Esophagus (tissue), 2 donors: ENCODE data around the gene UNC13A. TPM values are rescaled to one million over a fixed set of nuclear protein-coding genes. Genes with fewer than 3 reads are reported as not detected.
"Not testable (repeated sequence)": the region's sequence is repeated elsewhere in the genome, so short reads cannot be mapped to it uniquely, and the experiment has no call there.

ENCODE experiments used
- H3K27ac ChIP-seq, 2 donors: one replicate each; pipeline ENCODE4 v1.5.1; 2013; ENCODE audit warnings: low read depth in 2 of 2, mild to moderate bottlenecking in 2 of 2, inconsistent platforms in 1 of 2, low read length in 1 of 2, moderate library complexity in 1 of 2
- H3K27me3 ChIP-seq, 2 donors: one replicate each; pipeline ENCODE4 v1.6.1; 2013; ENCODE audit warnings: low read length in 2 of 2, control low read depth in 1 of 2, mild to moderate bottlenecking in 1 of 2; ENCODE audit not compliant: insufficient read depth in 2 of 2, control insufficient read depth in 1 of 2
- H3K36me3 ChIP-seq, 2 donors: one replicate each; pipeline ENCODE4 v1.6.1; 2013; ENCODE audit warnings: low read length in 1 of 2; ENCODE audit not compliant: control insufficient read depth in 2 of 2, insufficient read depth in 2 of 2
- H3K4me1 ChIP-seq, 2 donors: one replicate each; pipeline ENCODE4 v1.6.1; 2013; ENCODE audit warnings: low read length in 1 of 2; ENCODE audit not compliant: control insufficient read depth in 2 of 2, insufficient read depth in 2 of 2
- H3K4me3 ChIP-seq, 2 donors: one replicate each; pipeline ENCODE4 v1.5.1; 2013; ENCODE audit warnings: low read length in 2 of 2, mild to moderate bottlenecking in 2 of 2, low read depth in 1 of 2, moderate library complexity in 1 of 2
- H3K9me3 ChIP-seq, 2 donors: one replicate each; pipeline ENCODE4 v1.6.1; 2013; ENCODE audit warnings: mild to moderate bottlenecking in 2 of 2, low read depth in 1 of 2, low read length in 1 of 2, moderate library complexity in 1 of 2; ENCODE audit not compliant: control insufficient read depth in 2 of 2, insufficient read depth in 1 of 2
- WGBS, 2 donors: extraction: QIAGEN DNeasy Blood & Tissue Kit; methylation state at CpG; one replicate each; pipeline ENCODE4 v1.1.7; 2013; 5-methylcytosine and 5-hydroxymethylcytosine counted together
- polyA plus RNA-seq, 2 donors: library from polyadenylated mRNA; stranded (reverse); fragments of 200-250 nt; gene quantifications; one replicate each; pipeline ENCODE4 v1.2.3, GENCODE V29; 2013
- donor health status: healthy with polysubstance abuse.
- donor health status: Bipolar disorder and iron deficiency.

Gene UNC13A
- polyA plus RNA-seq, 2 donors = 0.02 to 0.04 TPM

GRCh38 chr19:17572638-17573037, 115.5 kb downstream of the UNC13A start:
- H3K27me3 ChIP-seq = no peaks in the 10 kb centered on the region
- H3K4me1 ChIP-seq = no peaks in the 10 kb centered on the region
- H3K36me3 ChIP-seq = peaks cover 5 to 25% of the 10 kb centered on the region in 2 donors
- 93 to 95% methylated on average over 7 of the region's 7 CpGs for WGBS, 2 donors
- H3K9me3 ChIP-seq = no peaks in the 10 kb centered on the region
- H3K4me3 ChIP-seq = no peak overlapping the region
- no peak overlapping the region for H3K27ac ChIP-seq

- H3K36me3 ChIP-seq = peaks cover 5 to 23% of the 10 kb centered on the region in 2 donors
- no peaks in the 10 kb centered on the region for H3K9me3 ChIP-seq
- no peaks in the 10 kb centered on the region for H3K27me3 ChIP-seq
- H3K4me3 ChIP-seq = no peak overlapping the region
- H3K4me1 ChIP-seq = no peaks in the 10 kb centered on the region
- 87 to 91% methylated on average over 6 of the region's 6 CpGs for WGBS, 2 donors
- H3K27ac ChIP-seq = no peak overlapping the region
Measured at GRCh38 chr19:17570791-17571190, 117.4 kb downstream of the UNC13A start.

GRCh38 chr19:17570291-17570690, 117.9 kb downstream of the UNC13A start:
- H3K4me1 ChIP-seq, H3K27me3 ChIP-seq, H3K27ac ChIP-seq, H3K4me3 ChIP-seq, H3K9me3 ChIP-seq: not testable (repeated sequence)
- peaks cover 5 to 23% of the 10 kb centered on the region in 2 donors for H3K36me3 ChIP-seq
- 96 to 97% methylated on average over 5 of the region's 5 CpGs for WGBS, 2 donors

- Histone ChIP-seq H3K27ac (no peak overlapping the region), H3K4me3 (no peak overlapping the region), H3K4me1 (no peaks in the 10 kb centered on the region), H3K9me3 (no peaks in the 10 kb centered on the region), H3K36me3 (peaks cover 5 to 23% of the 10 kb centered on the region in 2 donors), H3K27me3 (no peaks in the 10 kb centered on the region)
- 88 to 100% methylated on average over 1 of the region's 1 CpG for WGBS, 2 donors
Measured at GRCh38 chr19:17567940-17568339, 120.2 kb downstream of the UNC13A start.

- no peaks in the 10 kb centered on the region for H3K9me3 ChIP-seq
- 71 to 74% methylated on average over 3 of the region's 3 CpGs for WGBS, 2 donors
- H3K4me3 ChIP-seq = no peak overlapping the region
- H3K36me3 ChIP-seq = peaks cover 5 to 19% of the 10 kb centered on the region in 2 donors
- no peak overlapping the region for H3K27ac ChIP-seq
- H3K4me1 ChIP-seq = no peaks in the 10 kb centered on the region
- no peaks in the 10 kb centered on the region for H3K27me3 ChIP-seq
Measured at GRCh38 chr19:17565611-17566010, 122.5 kb downstream of the UNC13A start.

GRCh38 chr19:17564781-17565180, 123.4 kb downstream of the UNC13A start:
- no peak overlapping the region for H3K27ac ChIP-seq
- no peaks in the 10 kb centered on the region for H3K4me1 ChIP-seq
- no peaks in the 10 kb centered on the region for H3K27me3 ChIP-seq
- peaks cover 9 to 25% of the 10 kb centered on the region in 2 donors for H3K36me3 ChIP-seq
- WGBS, 2 donors = 73% methylated on average over 6 of the region's 6 CpGs
- H3K4me3 ChIP-seq = no peak overlapping the region
- H3K9me3 ChIP-seq = no peaks in the 10 kb centered on the region

- Histone ChIP-seq H3K4me3 (no peak overlapping the region), H3K27me3 (no peaks in the 10 kb centered on the region), H3K36me3 (peaks cover 4 to 18% of the 10 kb centered on the region in 2 donors), H3K4me1 (no peaks in the 10 kb centered on the region), H3K27ac (no peak overlapping the region), H3K9me3 (no peaks in the 10 kb centered on the region)
- 85 to 88% methylated on average over 11 of the region's 11 CpGs for WGBS, 2 donors
Measured at GRCh38 chr19:17562561-17562960, 125.6 kb downstream of the UNC13A start.

GRCh38 chr19:17562097-17562496, 126.1 kb downstream of the UNC13A start:
- H3K27me3 ChIP-seq = no peaks in the 10 kb centered on the region
- peaks cover 4 to 14% of the 10 kb centered on the region in 2 donors for H3K36me3 ChIP-seq
- H3K4me1 ChIP-seq = no peaks in the 10 kb centered on the region
- H3K4me3 ChIP-seq = no peak overlapping the region
- no peaks in the 10 kb centered on the region for H3K9me3 ChIP-seq
- WGBS, 2 donors = 98% methylated on average over 4 of the region's 4 CpGs
- H3K27ac ChIP-seq = no peak overlapping the region

GRCh38 chr19:17560205-17560595, 128.0 kb downstream of the UNC13A start:
- Histone ChIP-seq H3K36me3 (peaks cover 4 to 12% of the 10 kb centered on the region in 2 donors), H3K9me3 (no peaks in the 10 kb centered on the region), H3K4me1 (peaks cover 0 to 5% of the 10 kb centered on the region in 2 donors), H3K27me3 (no peaks in the 10 kb centered on the region), H3K27ac (no peak overlapping the region), H3K4me3 (no peak overlapping the region)
- WGBS, 2 donors = 80 to 82% methylated on average over 14 of the region's 14 CpGs

- Histone ChIP-seq H3K4me1 (peaks cover 0 to 8% of the 10 kb centered on the region in 2 donors), H3K9me3 (no peaks in the 10 kb centered on the region), H3K27me3 (no peaks in the 10 kb centered on the region), H3K4me3 (no peak overlapping the region), H3K27ac (no peak overlapping the region), H3K36me3 (peaks cover 4 to 12% of the 10 kb centered on the region in 2 donors)
- WGBS, 2 donors = 88 to 89% methylated on average over 9 of the region's 9 CpGs
Measured at GRCh38 chr19:17557466-17557865, 130.7 kb downstream of the UNC13A start.
